B cell (primary cell): ENCODE results near the gene CCDC120. TPM values are rescaled to one million over a fixed set of nuclear protein-coding genes. Genes with fewer than 3 reads are reported as not detected.

ENCODE experiments used
- ATAC-seq: fragments of 200-7000 bp; cut with Tn5 transposase; one replicate; pipeline ENCODE4 v1.10.0; 2021; ENCODE audit warnings: low read depth, mild to moderate bottlenecking, moderate number of reproducible peaks, moderate library complexity
- CTCF ChIA-PET: fragments of 350-600 bp; sonication (Branson Sonifier 250); formaldehyde crosslinking; loops from one replicate; lab custom pipeline; 2021; ENCODE audit warnings: antibody characterized with exemption, inconsistent platforms; lab: Charles Lee
- POLR2A ChIA-PET: fragments of 350-600 bp; sonication (Branson Sonifier 250); formaldehyde crosslinking; loops from one replicate; lab custom pipeline; 2021; ENCODE audit warnings: antibody characterized with exemption; lab: Charles Lee
- DNase-seq: peaks from one replicate; pipeline ENCODE4 v3.0.0; 2013
- H2AFZ ChIP-seq: 2 replicates; pipeline ENCODE4 v1.6.1; 2012; ENCODE audit warnings: mild to moderate bottlenecking, low read depth, low read length; ENCODE audit not compliant: insufficient read depth, poor library complexity, severe bottlenecking
- H3K27ac ChIP-seq, 2 donors: 1 replicate in 1 of 2; 2 replicates in 1 of 2; pipeline ENCODE4 v1.5.1; 2012 to 2013; ENCODE audit warnings: low read length in 2 of 2, mild to moderate bottlenecking in 2 of 2, moderate library complexity in 1 of 2
- H3K27me3 ChIP-seq, 4 experiments: fragments of 200-600 bp in 1 of 4; sonication (generic) in 1 of 4; replicated peaks in 1 of 4; 1 replicate in 2 of 4; 2 replicates in 2 of 4; pipeline versions ENCODE4 v1.6.1 to v1.7.0; 2013 to 2016; ENCODE audit warnings: low read length in 3 of 4, mild to moderate bottlenecking in 2 of 4, mixed read lengths in 1 of 4, moderate library complexity in 1 of 4; ENCODE audit not compliant: insufficient read depth in 4 of 4, control insufficient read depth in 3 of 4; ENCODE audit errors: control extremely low read depth in 1 of 4
- H3K36me3 ChIP-seq, 2 experiments: replicated peaks in 1 of 2; 1 replicate in 1 of 2; 2 replicates in 1 of 2; pipeline versions ENCODE4 v1.6.1 to v1.7.1; 2013; ENCODE audit warnings: low read length in 1 of 2; ENCODE audit not compliant: insufficient read depth in 2 of 2, control insufficient read depth in 1 of 2; ENCODE audit errors: control extremely low read depth in 1 of 2, extremely low read depth in 1 of 2
- H3K4me1 ChIP-seq, 2 donors: fragments of 200-600 bp in 1 of 2; sonication (generic) in 1 of 2; 1 replicate in 1 of 2; 2 replicates in 1 of 2; pipeline versions ENCODE4 v1.5.1 to v1.6.1; 2013 to 2017; ENCODE audit warnings: low read length in 2 of 2; ENCODE audit not compliant: control insufficient read depth in 2 of 2, insufficient read depth in 2 of 2
- H3K4me2 ChIP-seq: replicated peaks from 2 replicates; pipeline ENCODE3; 2012; ENCODE audit warnings: mild to moderate bottlenecking, low read depth, low read length; ENCODE audit not compliant: poor library complexity, severe bottlenecking
- H3K4me3 ChIP-seq, 5 experiments: fragments of 200-600 bp in 1 of 5; sonication (generic) in 1 of 5; 1 replicate in 3 of 5; 2 replicates in 2 of 5; pipeline versions ENCODE4 v1.5.1 to v1.7.0; 2011 to 2016; ENCODE audit warnings: low read length in 4 of 5, mild to moderate bottlenecking in 4 of 5, low read depth in 2 of 5, control low read depth in 1 of 5, moderate library complexity in 1 of 5; ENCODE audit not compliant: insufficient read depth in 1 of 5; ENCODE audit errors: control extremely low read depth in 1 of 5, extremely low read depth in 1 of 5
- H3K79me2 ChIP-seq: fragments of 200-600 bp; sonication (generic); one replicate; pipeline ENCODE4 v1.6.0; 2016; ENCODE audit warnings: low read length; ENCODE audit not compliant: control insufficient read depth, insufficient read depth
- H3K9ac ChIP-seq: fragments of 200-600 bp; sonication (generic); 2 replicates; pipeline ENCODE4 v1.6.1; 2017; ENCODE audit warnings: mild to moderate bottlenecking, low read length, moderate library complexity
- H3K9me3 ChIP-seq, 3 donors: one replicate each; pipeline versions ENCODE4 v1.6.1 to v1.7.1; 2013; ENCODE audit warnings: low read length in 2 of 3; ENCODE audit not compliant: control insufficient read depth in 2 of 3, insufficient read depth in 1 of 3; ENCODE audit errors: control extremely low read depth in 1 of 3
- H4K20me1 ChIP-seq: 2 replicates; pipeline ENCODE4 v1.6.0; 2012; ENCODE audit warnings: mild to moderate bottlenecking, low read length; ENCODE audit not compliant: insufficient read depth, control insufficient read depth, poor library complexity, severe bottlenecking
- H3K27ac Mint-ChIP-seq: one replicate; pipeline ENCODE4 v1.8.0; 2021; ENCODE audit warnings: mixed read lengths
- H3K27me3 Mint-ChIP-seq: one replicate; pipeline ENCODE4 v1.8.0; 2021; ENCODE audit warnings: mixed read lengths
- H3K4me1 Mint-ChIP-seq: one replicate; pipeline ENCODE4 v1.8.0; 2021; ENCODE audit warnings: mixed read lengths
- H3K4me3 Mint-ChIP-seq: one replicate; pipeline ENCODE4 v1.8.0; 2021; ENCODE audit warnings: mixed read lengths
- H3K9me3 Mint-ChIP-seq: one replicate; pipeline ENCODE4 v1.8.0; 2022; ENCODE audit warnings: mixed read lengths; ENCODE audit not compliant: insufficient read depth
- CTCF ChIP-seq: fragments of 200-600 bp; IDR thresholded peaks from one replicate; pipeline ENCODE4 v1.8.0; 2022; ENCODE audit warnings: antibody characterized with exemption, mild to moderate bottlenecking
- EZH2 ChIP-seq: IDR thresholded peaks from 2 replicates; pipeline ENCODE4 v1.6.1; 2012; ENCODE audit warnings: borderline replicate concordance, low read depth, mild to moderate bottlenecking, moderate library complexity, low read length; ENCODE audit not compliant: insufficient read depth, poor library complexity, severe bottlenecking
- WGBS: methylation state at CpG from one replicate; pipeline ENCODE4 v1.1.5; 2013; ENCODE audit warnings: missing lambda C conversion rate; ENCODE audit not compliant: insufficient coverage; 5-methylcytosine and 5-hydroxymethylcytosine counted together
- intact Hi-C: fragments of 100-400 bp; cut with micrococcal nuclease; formaldehyde crosslinking; loops from one replicate; pipeline ENCODE4 v1.10.0; 2022
- polyA plus RNA-seq: library from polyadenylated mRNA; depleted of rRNA; stranded (reverse); fragments of >200 nt; gene quantifications from 2 replicates; pipeline ENCODE4 v1.2.3, GENCODE V29; 2012
- total RNA-seq, 2 donors: library from RNA; stranded (reverse); fragments of 120-200 nt in 1 of 2; gene quantifications; 1 replicate in 1 of 2; 2 replicates in 1 of 2; pipeline versions ENCODE4 v1.2.3 to v1.2.4, GENCODE V29; 2013 to 2022

CCDC120 gene
- total and polyA plus RNA-seq, 2 donors (not counting 1 experiment from before 2014, with no cell fraction given), result 5.7 to 12.5 TPM

- Histone ChIP-seq H4K20me1 (no peaks in the 10 kb centered on the region), H3K36me3 (no peaks in the 10 kb centered on the region), H3K4me3 (peak overlapping the region in 4 of 5 experiments; percentile 59 to 66 (median 62)), H3K79me2 (no peaks in the 10 kb centered on the region), H2AFZ (peak overlapping the region; percentile 60), H3K27me3 (no peaks in the 10 kb centered on the region), H3K4me1 (peaks cover 3 to 13% of the 10 kb centered on the region in 2 donors), H3K27ac (peak overlapping the region; percentile 52 to 77), H3K9ac (peak overlapping the region; percentile 62), H3K4me2 (peak overlapping the region; percentile 81), H3K9me3 (no peaks in the 10 kb centered on the region)
- TF ChIP-seq CTCF (no peak), EZH2 (no peak)
- DNase-seq, result no peak
- no peak for ATAC-seq
- intact Hi-C loops, result loop anchor here (1.0 to 10.0 kb wide), 6 partner anchors 21 to 207 kb away; partner anchors contain the start of genes GPKOW, GRIPAP1, PQBP1 and PRAF2
- Mint-ChIP-seq H3K27ac (peak overlapping the region; percentile 67), H3K4me3 (peak overlapping the region; percentile 94), H3K27me3 (no peaks in the 10 kb centered on the region), H3K4me1 (peaks cover 9% of the 10 kb centered on the region), H3K9me3 (no peaks in the 10 kb centered on the region)
- 0% methylated on average over 7 of the region's 9 CpGs for WGBS
- ChIA-PET POLR2A (interaction anchor here (0.7 to 1.1 kb wide), 4 partner anchors 22 to 300 kb away, joined by 3 to 9 read pairs (median 3); partner anchors contain the start of genes GRIPAP1, HDAC6 and WDR45), CTCF (no interaction called here)
Observed at GRCh38 chrX:49101629-49101984, 42.8 kb downstream of the CCDC120 start.

DNA sequence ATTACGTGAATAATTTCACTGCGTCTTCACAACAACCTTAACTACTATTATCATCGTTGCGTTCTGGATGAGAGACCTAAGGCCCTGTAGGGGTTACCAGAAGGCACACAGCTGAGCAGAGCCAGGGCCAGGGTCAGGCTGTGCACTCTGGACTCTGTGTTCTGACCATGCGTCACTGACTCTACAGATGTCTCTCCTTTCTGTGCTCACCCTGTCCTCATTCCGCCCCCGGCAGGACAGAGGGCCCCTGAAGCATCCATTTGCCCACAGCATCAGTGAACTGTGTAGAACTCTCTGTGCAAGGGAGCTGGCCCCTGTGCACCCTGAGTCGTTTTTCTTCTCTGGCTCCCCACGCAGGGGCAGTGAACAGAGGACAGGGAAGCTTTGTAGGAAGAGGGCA lies 43.4 kb downstream of the CCDC120 start:
- H2AFZ ChIP-seq, result no peak overlapping the region
- intact Hi-C loops, result loop anchor here (10.0 kb wide), 1 partner anchor 207 kb away; the partner anchor contains the start of genes PQBP1 and TIMM17B
- H3K79me2 ChIP-seq, result no peaks in the 10 kb centered on the region
- H3K4me1 ChIP-seq, result peaks cover 3 to 13% of the 10 kb centered on the region in 2 donors
- Mint-ChIP-seq H3K27me3 (no peaks in the 10 kb centered on the region), H3K4me3 (peak overlapping the region; percentile 94), H3K27ac (no peak overlapping the region), H3K4me1 (peaks cover 9% of the 10 kb centered on the region), H3K9me3 (no peaks in the 10 kb centered on the region)
- no peaks in the 10 kb centered on the region for H4K20me1 ChIP-seq
- no peak overlapping the region for H3K9ac ChIP-seq
- no peak for TF ChIP-seq EZH2
- TF ChIP-seq CTCF, result no peak
- no peak overlapping the region for H3K27ac ChIP-seq
- no peak overlapping the region for H3K4me3 ChIP-seq
- 90% methylated on average over 2 of the region's 9 CpGs for WGBS
- ChIA-PET CTCF (no interaction called here), POLR2A (no interaction called here)
- DNase-seq (no peak), ATAC-seq (no peak)
- H3K4me2 ChIP-seq, result no peak overlapping the region
- H3K36me3 ChIP-seq, result no peaks in the 10 kb centered on the region
- H3K9me3 ChIP-seq, result no peaks in the 10 kb centered on the region
- H3K27me3 ChIP-seq, result no peaks in the 10 kb centered on the region
